Peyer's patch (tissue), 4 donors: ENCODE data around the gene TNFAIP8.

Experiments
- CTCF ChIP-seq, 6 experiments: fragments of 450-650 bp in 4 of 6; fragments of 200-600 bp in 2 of 6; sonication (generic) in 1 of 6; IDR thresholded peaks; one replicate each; pipeline ENCODE4 v1.5.1; 2017 to 2019; ENCODE audit warnings: antibody characterized with exemption in 6 of 6, mild to moderate bottlenecking in 3 of 6, moderate library complexity in 1 of 6
- POLR2A ChIP-seq, 2 donors: fragments of 450-650 bp; IDR thresholded peaks; one replicate each; pipeline ENCODE4 v1.5.1; 2017; ENCODE audit warnings: antibody characterized with exemption in 2 of 2, mild to moderate bottlenecking in 2 of 2, moderate library complexity in 2 of 2

- TF ChIP-seq CTCF (IDR thresholded peaks at IDR 0.05), result no peak
- no peak for TF ChIP-seq POLR2A (IDR thresholded peaks at IDR 0.05)
Measured at GRCh38 chr5:119417891-119418605, 62.2 kb downstream of the TNFAIP8 start.
